HG03025 (cell line): Measurements from ENCODE around the gene SUCLG2.

Experiments used
- ATAC-seq: cut with Tn5 transposase; IDR thresholded peaks from one replicate; pipeline ENCODE4 v1.9.1; 2021; ENCODE audit warnings: mild to moderate bottlenecking, moderate library complexity; ENCODE audit not compliant: unreplicated experiment, low FRiP score

Gene SUCLG2

DNA sequence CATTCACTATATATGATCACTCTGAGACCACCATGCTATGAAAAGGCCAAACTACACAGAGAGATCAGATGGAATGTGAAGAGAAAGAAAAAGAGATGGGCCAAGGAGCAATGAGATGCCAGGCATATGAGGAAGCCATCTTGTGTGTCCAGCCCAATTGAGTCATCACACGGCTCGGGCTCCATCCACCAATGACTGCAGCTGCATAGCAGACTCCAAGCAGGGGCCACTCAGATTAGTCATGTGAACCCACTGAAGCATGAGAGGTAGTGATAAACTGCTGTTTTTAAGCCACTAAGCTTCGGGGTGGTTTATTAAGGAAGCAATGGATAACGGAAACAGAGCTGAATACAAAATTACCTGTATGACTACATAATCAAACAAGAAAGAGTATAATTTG, 185.9 kb downstream of the SUCLG2 start:
- no peak for ATAC-seq

- no peak for ATAC-seq
Observed at GRCh38 chr3:67463656-67464055, 190.8 kb downstream of the SUCLG2 start.

GRCh38 chr3:67462187-67462586, 192.2 kb downstream of the SUCLG2 start:
- ATAC-seq: no peak

GRCh38 chr3:67461667-67462142, 192.7 kb downstream of the SUCLG2 start:
- ATAC-seq: no peak

- ATAC-seq: no peak
Observed at GRCh38 chr3:67460841-67461510, 193.4 kb downstream of the SUCLG2 start.

DNA sequence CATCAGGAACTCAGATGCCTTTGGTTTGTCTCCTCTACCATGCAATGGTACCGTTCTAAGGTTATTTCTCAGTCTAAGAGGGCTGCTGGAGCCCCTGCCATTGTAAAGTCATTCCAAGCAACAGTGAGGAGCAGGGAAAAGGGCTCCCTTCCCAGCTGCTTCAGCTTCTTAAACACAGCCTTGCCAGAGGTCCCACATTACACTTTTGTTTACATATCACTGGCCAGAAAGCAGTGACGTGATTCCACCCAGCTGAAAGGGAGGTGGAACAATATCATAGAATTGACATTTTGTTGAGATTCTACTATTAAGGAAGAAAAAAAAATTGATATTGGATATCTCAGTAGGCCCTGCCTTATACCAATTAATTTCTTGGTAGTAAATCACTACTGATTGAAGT, 194.6 kb downstream of the SUCLG2 start:
- no peak for ATAC-seq

GRCh38 chr3:67458896-67459530, 195.4 kb downstream of the SUCLG2 start:
- no peak for ATAC-seq

DNA sequence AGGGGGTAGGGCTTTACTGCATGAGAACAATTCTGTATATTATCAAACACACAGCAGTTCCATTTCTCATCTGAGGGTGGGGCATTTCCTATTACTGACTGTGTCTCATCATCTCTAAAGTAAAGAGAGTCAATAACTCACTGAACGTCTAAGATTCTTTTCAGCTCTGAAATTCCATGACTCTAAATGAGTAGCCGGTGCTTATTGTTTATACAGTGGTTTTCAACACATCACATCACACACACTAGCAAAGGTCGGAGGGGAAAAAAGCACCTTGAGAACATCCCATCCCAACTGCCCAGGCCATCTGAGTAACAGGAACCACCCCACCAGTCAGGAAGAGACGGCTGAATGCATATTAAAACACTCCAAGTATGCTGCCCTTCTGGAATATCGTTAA, 196.0 kb downstream of the SUCLG2 start:
- ATAC-seq: no peak

DNA sequence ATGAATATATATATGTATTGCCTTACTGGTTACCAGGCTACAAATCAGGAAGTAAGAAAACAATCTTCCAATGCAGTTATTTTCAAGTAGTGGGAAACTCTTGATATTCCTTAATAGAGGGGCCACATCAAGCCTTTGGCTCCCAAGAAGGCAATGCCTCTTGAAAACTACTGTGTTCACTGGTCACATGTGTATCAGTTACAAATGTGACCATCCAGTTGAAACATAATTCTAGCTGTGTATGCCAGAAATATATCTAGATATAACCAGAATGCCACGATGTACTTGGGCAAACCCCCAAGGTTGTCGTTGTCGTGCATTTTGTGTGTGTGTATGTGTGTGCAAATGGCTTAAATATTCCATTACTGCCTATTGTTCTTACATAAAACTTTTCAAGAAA, 200.8 kb downstream of the SUCLG2 start:
- ATAC-seq: no peak

- no peak for ATAC-seq
Observed at GRCh38 chr3:67450153-67450552, 204.3 kb downstream of the SUCLG2 start.

DNA sequence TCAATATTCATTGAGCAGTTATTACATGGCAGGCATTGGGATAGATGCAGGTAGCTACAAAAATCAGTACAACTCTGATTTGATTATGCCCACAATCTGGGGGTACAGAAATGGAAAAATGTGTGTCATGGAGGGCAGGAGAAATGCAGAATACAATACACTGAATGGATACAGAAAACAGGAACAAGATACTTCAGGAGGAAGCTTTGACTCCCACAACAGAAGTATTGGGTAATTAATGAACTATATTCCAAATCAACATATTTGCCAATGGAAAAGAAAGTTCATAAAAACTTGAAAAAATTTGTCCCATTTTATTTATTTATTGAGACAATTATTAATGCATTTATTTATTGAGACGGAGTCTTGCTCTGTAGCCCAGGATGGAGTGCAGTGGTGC, 207.0 kb downstream of the SUCLG2 start:
- ATAC-seq: no peak

DNA sequence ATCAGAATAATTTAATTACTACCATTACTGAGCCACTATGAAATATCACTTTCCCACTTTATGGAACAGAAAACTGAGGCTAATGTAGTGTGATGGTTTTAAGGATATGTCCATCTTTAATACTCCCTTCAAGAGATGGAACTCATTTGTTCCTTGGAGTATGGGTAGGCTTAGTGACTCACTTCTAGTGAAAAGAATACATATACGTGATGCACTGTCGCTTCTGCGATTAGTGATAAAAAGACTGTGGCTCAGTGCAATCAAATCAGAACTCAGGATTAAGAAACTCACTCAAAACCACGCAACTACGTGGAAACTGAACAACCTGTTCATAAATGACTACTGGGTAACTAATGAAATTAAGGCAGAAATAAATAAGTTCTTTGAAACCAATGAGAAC, 216.6 kb downstream of the SUCLG2 start:
- ATAC-seq: no peak

GRCh38 chr3:67437090-67437489, 217.3 kb downstream of the SUCLG2 start:
- no peak for ATAC-seq

GRCh38 chr3:67433109-67433508, 221.3 kb downstream of the SUCLG2 start:
- ATAC-seq: no peak

DNA sequence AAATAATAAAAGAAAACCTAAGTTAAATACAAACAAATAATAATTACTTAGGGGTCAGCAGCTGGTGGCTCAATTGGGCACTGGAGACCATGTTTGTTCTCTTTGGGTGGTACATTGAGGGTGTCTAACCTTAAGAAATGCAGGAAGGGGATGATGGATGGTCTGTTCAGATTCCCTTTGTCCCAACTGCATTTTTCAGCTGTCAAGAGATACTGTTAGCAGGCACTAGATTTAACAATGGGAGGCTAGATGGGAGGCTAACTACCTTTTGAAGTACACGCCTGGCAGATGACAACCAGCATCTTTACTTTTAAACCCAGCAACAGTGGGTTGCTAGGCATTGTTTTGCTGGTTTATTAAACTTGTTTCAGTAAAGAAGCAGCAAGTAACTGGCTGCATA, 222.5 kb downstream of the SUCLG2 start:
- no peak for ATAC-seq

GRCh38 chr3:67423722-67424121, 230.7 kb downstream of the SUCLG2 start:
- ATAC-seq: no peak

DNA sequence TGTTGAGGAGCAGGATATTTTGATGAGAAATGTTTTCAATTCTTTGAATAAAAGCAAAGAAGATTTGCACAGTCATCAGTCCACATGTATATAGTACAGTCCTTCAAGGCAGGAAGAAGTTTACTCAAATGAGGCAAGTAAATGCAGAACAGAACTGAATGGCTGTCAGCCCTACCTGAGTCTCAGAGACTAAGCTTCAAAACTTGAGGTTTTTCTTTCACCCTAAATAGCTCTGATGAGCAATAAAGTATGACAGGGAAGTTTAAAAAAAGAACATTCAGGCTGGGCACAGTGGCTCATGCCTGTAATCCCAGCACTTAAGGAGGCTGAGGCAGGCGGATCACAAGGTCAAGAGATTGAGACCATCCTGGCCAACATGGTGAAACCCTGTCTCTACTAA, 232.5 kb downstream of the SUCLG2 start:
- ATAC-seq: no peak

- ATAC-seq: no peak
Observed at GRCh38 chr3:67419779-67420178, 234.6 kb downstream of the SUCLG2 start.

GRCh38 chr3:67419218-67419529, 235.2 kb downstream of the SUCLG2 start:
- no peak for ATAC-seq

DNA sequence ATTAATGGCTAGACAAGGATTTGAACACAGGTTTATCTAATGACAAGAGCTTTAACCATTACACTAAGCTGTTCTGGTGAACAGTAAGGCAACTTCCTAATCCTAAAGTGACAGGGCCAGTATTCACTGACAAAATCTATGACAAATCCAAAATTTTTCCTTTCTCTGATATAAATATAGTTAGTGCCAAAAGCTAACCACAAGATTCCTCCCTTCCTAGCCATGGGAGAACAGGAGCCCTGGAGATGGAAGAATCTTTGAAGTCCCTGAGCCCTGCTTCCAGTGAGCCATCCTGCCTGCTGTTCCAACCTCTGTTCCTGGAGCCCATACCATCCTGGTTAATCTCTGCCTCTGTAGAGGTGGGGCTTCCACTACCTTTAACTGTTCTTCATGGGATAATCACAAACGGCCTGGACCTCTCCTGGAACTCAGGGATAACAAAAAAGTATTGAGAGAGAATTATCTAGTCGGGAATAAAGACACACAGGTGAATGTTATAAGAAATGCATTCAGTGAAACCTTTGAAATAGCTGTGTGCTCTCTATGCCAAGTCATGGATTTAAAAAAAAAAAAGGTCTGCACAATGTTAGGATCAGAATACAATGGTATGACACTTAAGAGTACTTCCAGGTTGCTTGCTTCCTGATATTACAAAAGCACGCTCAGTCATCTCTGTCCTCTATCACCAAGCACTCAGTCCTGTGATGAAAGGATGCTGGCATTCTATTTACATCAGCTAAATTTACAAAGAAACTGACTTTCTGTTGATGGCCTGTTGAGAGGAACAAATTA, 235.8 kb downstream of the SUCLG2 start:
- ATAC-seq: no peak

GRCh38 chr3:67416703-67417102, 237.7 kb downstream of the SUCLG2 start:
- no peak for ATAC-seq

- ATAC-seq: no peak
Observed at GRCh38 chr3:67415511-67415910, 238.9 kb downstream of the SUCLG2 start.
